ENCODE results near the gene ZSWIM8.
A peak's percentile ranks its signal among the peaks of the same experiment; 100 is the strongest.

The ZSWIM8 gene

DNA sequence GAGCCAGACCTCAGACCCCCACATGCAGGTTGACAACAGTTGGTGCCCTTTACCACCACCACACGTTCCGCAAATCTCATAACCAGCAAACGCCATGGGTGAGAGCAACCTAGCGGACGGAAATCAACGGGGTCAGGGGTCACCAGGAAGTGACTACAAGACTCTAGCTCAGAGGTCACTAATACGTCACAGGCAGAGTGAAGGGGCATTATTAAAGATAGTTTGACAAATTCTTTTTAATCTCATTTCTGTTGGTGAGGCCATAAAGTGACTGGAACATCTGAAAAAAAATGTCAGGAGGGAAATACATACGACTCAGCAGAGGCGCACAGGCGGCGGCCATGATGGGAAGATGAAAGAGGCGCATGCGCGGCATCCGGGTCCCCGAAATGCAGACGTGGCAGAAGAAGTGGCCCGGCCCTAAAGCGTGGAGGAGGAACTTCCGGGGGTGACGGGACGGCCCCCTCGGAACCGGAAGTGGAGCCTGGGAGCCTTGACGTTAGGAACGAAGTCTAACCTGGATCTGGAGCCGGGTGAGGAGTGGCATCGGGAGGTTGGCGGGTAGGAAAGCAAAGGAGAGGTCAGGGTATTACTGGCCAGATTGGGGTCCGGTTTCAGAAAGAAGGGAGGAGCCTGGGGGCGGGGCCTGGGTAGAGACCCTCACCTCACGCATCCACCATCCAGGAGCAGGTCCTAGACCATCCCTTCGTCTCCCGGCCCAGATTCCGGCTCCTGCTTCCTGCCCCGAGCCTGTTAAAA is 41.3 kb upstream of the ZSWIM8 start, which contains the start of gene SEC24C:
TSS of gene SEC24C (plus strand) at position 468 of the 759 bp plus-strand sequence. CDS start 2,461 bp downstream, outside the sequence.
- Histone ChIP-seq H3K4me3 (ENCODE audit: low read depth, low read length) (peak within 1 kb of the TSS; percentile 97), H3K4me1 (ENCODE audit: control insufficient read depth, insufficient read depth, low read length) (no peaks in the 10 kb centered on the region), H3K36me3 (ENCODE audit: control insufficient read depth in 2 of 2, insufficient read depth in 1 of 2, low read length in 2 of 2) (peaks cover 15 to 31% of the 10 kb centered on the region in 2 experiments), H3K27ac (ENCODE audit: extremely low read depth, low read depth, low read length) (peak within 1 kb of the TSS; percentile 63), H3K9me3 (ENCODE audit: control insufficient read depth, insufficient read depth, low read depth, low read length) (no peaks in the 10 kb centered on the region)
- ChIA-PET CTCF (interaction anchor here (0.7 kb wide), 1 partner anchor 103 kb away, joined by 3 read pairs; no protein-coding TSS in a partner anchor), POLR2A (interaction anchor here (0.9 to 5.4 kb wide), 8 partner anchors 10 to 238 kb away, joined by 3 to 48 read pairs (median 8); partner anchors contain the start of gene CHCHD1)
- TF ChIP-seq SP3 (tag by site-specific recombination; IDR thresholded peaks at IDR 0.05) (peak; percentile 95), ZNF335 (tag by site-specific recombination; conservative IDR thresholded peaks at IDR 0.05) (peak; percentile 97), ZNF571 (tag by site-specific recombination; IDR thresholded peaks at IDR 0.05) (no peak), ZNF324 (tag by site-specific recombination; IDR thresholded peaks at IDR 0.05) (0 out of 2 replicates have a peak, but pooled peaks have one; percentile 24), ZNF184 (tag by site-specific recombination; IDR thresholded peaks at IDR 0.05) (no peak), ZNF266 (tag by site-specific recombination; IDR thresholded peaks at IDR 0.05; ENCODE audit: low read depth) (no peak), WT1 (tag by site-specific recombination; IDR thresholded peaks at IDR 0.05) (peak; percentile 20; the same call in 1 of the 2 replicates), ZFP37 (tag by site-specific recombination; IDR thresholded peaks at IDR 0.05) (0 out of 2 replicates have a peak, but pooled peaks have one; percentile 38), HOXD13 (CRISPR knock-in tag; IDR thresholded peaks at IDR 0.05; ENCODE audit: borderline replicate concordance) (no peak), ZNF664 (tag by site-specific recombination; IDR thresholded peaks at IDR 0.05) (0 out of 2 replicates have a peak, but pooled peaks have one; percentile 5), GLIS1 (tag by site-specific recombination; IDR thresholded peaks at IDR 0.05) (peak; percentile 60), ZNF24 (tag by site-specific recombination; IDR thresholded peaks at IDR 0.05) (peak; percentile 79), ZNF660 (tag by site-specific recombination; IDR thresholded peaks at IDR 0.05) (peak; percentile 82), ZNF311 (tag by site-specific recombination; IDR thresholded peaks at IDR 0.05; ENCODE audit: borderline replicate concordance) (no peak), ZXDB (tag by site-specific recombination; IDR thresholded peaks at IDR 0.05) (peak; percentile 97), YY2 (tag by site-specific recombination; IDR thresholded peaks at IDR 0.05) (peak; percentile 98), ZNF501 (tag by site-specific recombination; IDR thresholded peaks at IDR 0.05) (peak; percentile 88), KLF16 (tag by site-specific recombination; IDR thresholded peaks at IDR 0.05) (peak; percentile 68), ZNF112 (tag by site-specific recombination; IDR thresholded peaks at IDR 0.05) (no peak), BCL11B (tag by site-specific recombination; IDR thresholded peaks at IDR 0.05; ENCODE audit: low read depth) (peak; percentile 77), ZNF354C (tag by site-specific recombination; IDR thresholded peaks at IDR 0.05; ENCODE audit: borderline replicate concordance, low read depth) (no peak), ZNF37A (tag by site-specific recombination; IDR thresholded peaks at IDR 0.05) (no peak), ZNF610 (tag by site-specific recombination; IDR thresholded peaks at IDR 0.05; ENCODE audit: borderline replicate concordance) (0 out of 2 replicates have a peak, but pooled peaks have one; percentile 43), ZNF521 (tag by site-specific recombination; IDR thresholded peaks at IDR 0.05) (no peak)
- TF ChIP-seq, protein P1, sequence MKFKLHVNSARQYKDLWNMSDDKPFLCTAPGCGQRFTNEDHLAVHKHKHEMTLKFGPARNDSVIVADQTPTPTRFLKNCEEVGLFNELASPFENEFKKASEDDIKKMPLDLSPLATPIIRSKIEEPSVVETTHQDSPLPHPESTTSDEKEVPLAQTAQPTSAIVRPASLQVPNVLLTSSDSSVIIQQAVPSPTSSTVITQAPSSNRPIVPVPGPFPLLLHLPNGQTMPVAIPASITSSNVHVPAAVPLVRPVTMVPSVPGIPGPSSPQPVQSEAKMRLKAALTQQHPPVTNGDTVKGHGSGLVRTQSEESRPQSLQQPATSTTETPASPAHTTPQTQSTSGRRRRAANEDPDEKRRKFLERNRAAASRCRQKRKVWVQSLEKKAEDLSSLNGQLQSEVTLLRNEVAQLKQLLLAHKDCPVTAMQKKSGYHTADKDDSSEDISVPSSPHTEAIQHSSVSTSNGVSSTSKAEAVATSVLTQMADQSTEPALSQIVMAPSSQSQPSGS (tag by site-specific recombination; IDR thresholded peaks at IDR 0.05; ENCODE audit: low read depth), result 0 out of 2 replicates have a peak, but pooled peaks have one; percentile 3
- TF ChIP-seq, protein P2, sequence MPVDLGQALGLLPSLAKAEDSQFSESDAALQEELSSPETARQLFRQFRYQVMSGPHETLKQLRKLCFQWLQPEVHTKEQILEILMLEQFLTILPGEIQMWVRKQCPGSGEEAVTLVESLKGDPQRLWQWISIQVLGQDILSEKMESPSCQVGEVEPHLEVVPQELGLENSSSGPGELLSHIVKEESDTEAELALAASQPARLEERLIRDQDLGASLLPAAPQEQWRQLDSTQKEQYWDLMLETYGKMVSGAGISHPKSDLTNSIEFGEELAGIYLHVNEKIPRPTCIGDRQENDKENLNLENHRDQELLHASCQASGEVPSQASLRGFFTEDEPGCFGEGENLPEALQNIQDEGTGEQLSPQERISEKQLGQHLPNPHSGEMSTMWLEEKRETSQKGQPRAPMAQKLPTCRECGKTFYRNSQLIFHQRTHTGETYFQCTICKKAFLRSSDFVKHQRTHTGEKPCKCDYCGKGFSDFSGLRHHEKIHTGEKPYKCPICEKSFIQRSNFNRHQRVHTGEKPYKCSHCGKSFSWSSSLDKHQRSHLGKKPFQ (tag by site-specific recombination; IDR thresholded peaks at IDR 0.05), result peak; percentile 64; the same call in 1 of the 2 replicates
- TF ChIP-seq, protein P3, sequence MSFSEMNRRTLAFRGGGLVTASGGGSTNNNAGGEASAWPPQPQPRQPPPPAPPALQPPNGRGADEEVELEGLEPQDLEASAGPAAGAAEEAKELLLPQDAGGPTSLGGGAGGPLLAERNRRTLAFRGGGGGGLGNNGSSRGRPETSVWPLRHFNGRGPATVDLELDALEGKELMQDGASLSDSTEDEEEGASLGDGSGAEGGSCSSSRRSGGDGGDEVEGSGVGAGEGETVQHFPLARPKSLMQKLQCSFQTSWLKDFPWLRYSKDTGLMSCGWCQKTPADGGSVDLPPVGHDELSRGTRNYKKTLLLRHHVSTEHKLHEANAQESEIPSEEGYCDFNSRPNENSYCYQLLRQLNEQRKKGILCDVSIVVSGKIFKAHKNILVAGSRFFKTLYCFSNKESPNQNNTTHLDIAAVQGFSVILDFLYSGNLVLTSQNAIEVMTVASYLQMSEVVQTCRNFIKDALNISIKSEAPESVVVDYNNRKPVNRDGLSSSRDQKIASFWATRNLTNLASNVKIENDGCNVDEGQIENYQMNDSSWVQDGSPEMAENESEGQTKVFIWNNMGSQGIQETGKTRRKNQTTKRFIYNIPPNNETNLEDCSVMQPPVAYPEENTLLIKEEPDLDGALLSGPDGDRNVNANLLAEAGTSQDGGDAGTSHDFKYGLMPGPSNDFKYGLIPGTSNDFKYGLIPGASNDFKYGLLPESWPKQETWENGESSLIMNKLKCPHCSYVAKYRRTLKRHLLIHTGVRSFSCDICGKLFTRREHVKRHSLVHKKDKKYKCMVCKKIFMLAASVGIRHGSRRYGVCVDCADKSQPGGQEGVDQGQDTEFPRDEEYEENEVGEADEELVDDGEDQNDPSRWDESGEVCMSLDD (tag by site-specific recombination; IDR thresholded peaks at IDR 0.05), result peak; percentile 60; the same call in 1 of the 2 replicates
- TF ChIP-seq, protein P4, sequence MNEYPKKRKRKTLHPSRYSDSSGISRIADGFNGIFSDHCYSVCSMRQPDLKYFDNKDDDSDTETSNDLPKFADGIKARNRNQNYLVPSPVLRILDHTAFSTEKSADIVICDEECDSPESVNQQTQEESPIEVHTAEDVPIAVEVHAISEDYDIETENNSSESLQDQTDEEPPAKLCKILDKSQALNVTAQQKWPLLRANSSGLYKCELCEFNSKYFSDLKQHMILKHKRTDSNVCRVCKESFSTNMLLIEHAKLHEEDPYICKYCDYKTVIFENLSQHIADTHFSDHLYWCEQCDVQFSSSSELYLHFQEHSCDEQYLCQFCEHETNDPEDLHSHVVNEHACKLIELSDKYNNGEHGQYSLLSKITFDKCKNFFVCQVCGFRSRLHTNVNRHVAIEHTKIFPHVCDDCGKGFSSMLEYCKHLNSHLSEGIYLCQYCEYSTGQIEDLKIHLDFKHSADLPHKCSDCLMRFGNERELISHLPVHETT (tag by site-specific recombination; IDR thresholded peaks at IDR 0.05), result peak; percentile 91
- TF ChIP-seq, protein P5, sequence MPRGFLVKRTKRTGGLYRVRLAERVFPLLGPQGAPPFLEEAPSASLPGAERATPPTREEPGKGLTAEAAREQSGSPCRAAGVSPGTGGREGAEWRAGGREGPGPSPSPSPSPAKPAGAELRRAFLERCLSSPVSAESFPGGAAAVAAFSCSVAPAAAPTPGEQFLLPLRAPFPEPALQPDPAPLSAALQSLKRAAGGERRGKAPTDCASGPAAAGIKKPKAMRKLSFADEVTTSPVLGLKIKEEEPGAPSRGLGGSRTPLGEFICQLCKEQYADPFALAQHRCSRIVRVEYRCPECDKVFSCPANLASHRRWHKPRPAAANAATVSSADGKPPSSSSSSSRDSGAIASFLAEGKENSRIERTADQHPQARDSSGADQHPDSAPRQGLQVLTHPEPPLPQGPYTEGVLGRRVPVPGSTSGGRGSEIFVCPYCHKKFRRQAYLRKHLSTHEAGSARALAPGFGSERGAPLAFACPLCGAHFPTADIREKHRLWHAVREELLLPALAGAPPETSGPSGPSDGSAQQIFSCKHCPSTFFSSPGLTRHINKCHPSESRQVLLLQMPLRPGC (tag by site-specific recombination; IDR thresholded peaks at IDR 0.05), result no peak

Measured in HEK293 (cell line).